Gastroesophageal sphincter (tissue), 3 donors: ENCODE data around the gene CRYBA4.

ENCODE experiments used
- CTCF ChIP-seq, 4 experiments: fragments of 200-600 bp in 2 of 4; fragments of 450-650 bp in 2 of 4; sonication (generic) in 1 of 4; IDR thresholded peaks; one replicate each; pipeline ENCODE4 v1.5.1; 2017 to 2019; ENCODE audit warnings: antibody characterized with exemption in 4 of 4, mild to moderate bottlenecking in 2 of 4, moderate library complexity in 2 of 4
- EP300 ChIP-seq: sonication (generic); formaldehyde crosslinking; IDR thresholded peaks from one replicate; pipeline ENCODE4 v1.6.1; 2017; ENCODE audit warnings: antibody characterized with exemption, mild to moderate bottlenecking
- POLR2A ChIP-seq, 2 donors: fragments of 450-650 bp; IDR thresholded peaks; one replicate each; pipeline ENCODE4 v1.6.1; 2017; ENCODE audit warnings: antibody characterized with exemption in 2 of 2, mild to moderate bottlenecking in 2 of 2, moderate library complexity in 1 of 2
- POLR2AphosphoS5 ChIP-seq: sonication (generic); formaldehyde crosslinking; IDR thresholded peaks from one replicate; pipeline ENCODE4 v1.6.1; 2017; ENCODE audit warnings: antibody characterized with exemption

GRCh38 chr22:26635117-26635516 lies 13.4 kb downstream of the CRYBA4 start:
- TF ChIP-seq CTCF (IDR thresholded peaks at IDR 0.05) (no peak), POLR2A (IDR thresholded peaks at IDR 0.05) (no peak), POLR2AphosphoS5 (no peak), EP300 (no peak)
